Trophoblast cell (in vitro differentiated cells and primary cell): ENCODE measurements around the gene IPO11.

Experiments used
- DNase-seq, 2 donors: peaks; one replicate each; pipeline ENCODE4 v3.0.0-alpha.2; 2016
- H2AFZ ChIP-seq: 2 replicates; pipeline ENCODE4 v1.6.1; 2013; ENCODE audit warnings: low read length, moderate library complexity, mild to moderate bottlenecking; ENCODE audit not compliant: insufficient read depth, poor library complexity
- H2AK5ac ChIP-seq: 2 replicates; pipeline ENCODE4 v1.6.1; 2013; ENCODE audit warnings: mild to moderate bottlenecking, low read length
- H2BK120ac ChIP-seq: 2 replicates; pipeline ENCODE4 v1.6.1; 2013; ENCODE audit warnings: low read length, mild to moderate bottlenecking, moderate library complexity; ENCODE audit not compliant: insufficient read depth, poor library complexity
- H2BK12ac ChIP-seq: 2 replicates; pipeline ENCODE4 v1.6.1; 2013; ENCODE audit warnings: mild to moderate bottlenecking, low read length, moderate library complexity
- H2BK5ac ChIP-seq: 2 replicates; pipeline ENCODE4 v1.6.1; 2013; ENCODE audit warnings: low read length, low read depth, moderate library complexity, mild to moderate bottlenecking; ENCODE audit not compliant: poor library complexity
- H3K14ac ChIP-seq: 2 replicates; pipeline ENCODE4 v1.6.1; 2013; ENCODE audit warnings: mild to moderate bottlenecking, low read length
- H3K18ac ChIP-seq: 2 replicates; pipeline ENCODE4 v1.6.1; 2013; ENCODE audit warnings: mild to moderate bottlenecking, low read length
- H3K23ac ChIP-seq: 2 replicates; pipeline ENCODE4 v1.6.1; 2013; ENCODE audit warnings: low read length
- H3K27ac ChIP-seq: 2 replicates; pipeline ENCODE4 v1.5.1; 2013; ENCODE audit warnings: low read depth, mild to moderate bottlenecking, inconsistent platforms, low read length, moderate library complexity
- H3K27me3 ChIP-seq: 2 replicates; pipeline ENCODE4 v1.6.1; 2013; ENCODE audit warnings: inconsistent platforms, mild to moderate bottlenecking, low read length, moderate library complexity; ENCODE audit not compliant: insufficient read depth
- H3K36me3 ChIP-seq, 2 experiments: 1 replicate in 1 of 2; 2 replicates in 1 of 2; pipeline ENCODE4 v1.6.1; 2013; ENCODE audit warnings: low read length in 2 of 2, mild to moderate bottlenecking in 2 of 2, moderate library complexity in 1 of 2; ENCODE audit not compliant: insufficient read depth in 2 of 2, control insufficient read depth in 1 of 2
- H3K4ac ChIP-seq: 2 replicates; pipeline ENCODE4 v1.6.1; 2013; ENCODE audit warnings: low read depth, mild to moderate bottlenecking, low read length, moderate library complexity
- H3K4me1 ChIP-seq, 2 experiments: 1 replicate in 1 of 2; 2 replicates in 1 of 2; pipeline ENCODE4 v1.6.1; 2013; ENCODE audit warnings: low read length in 2 of 2, mild to moderate bottlenecking in 2 of 2, moderate library complexity in 1 of 2; ENCODE audit not compliant: insufficient read depth in 2 of 2, control insufficient read depth in 1 of 2
- H3K4me2 ChIP-seq: 2 replicates; pipeline ENCODE4 v1.6.1; 2013; ENCODE audit warnings: inconsistent platforms, mild to moderate bottlenecking, low read length, moderate library complexity
- H3K4me3 ChIP-seq: 2 replicates; pipeline ENCODE4 v1.5.1; 2013; ENCODE audit warnings: mild to moderate bottlenecking, low read depth, low read length, inconsistent platforms
- H3K79me1 ChIP-seq: one replicate; pipeline ENCODE4 v1.6.1; 2013; ENCODE audit warnings: low read length
- H3K79me2 ChIP-seq: 2 replicates; pipeline ENCODE4 v1.6.1; 2013; ENCODE audit warnings: low read length, mild to moderate bottlenecking; ENCODE audit not compliant: control insufficient read depth, insufficient read depth, poor library complexity
- H3K9ac ChIP-seq: 2 replicates; pipeline ENCODE4 v1.6.1; 2013; ENCODE audit warnings: mild to moderate bottlenecking, low read length
- H3K9me3 ChIP-seq: 2 replicates; pipeline ENCODE4 v1.6.1; 2013; ENCODE audit warnings: low read depth, mild to moderate bottlenecking, control low read depth, inconsistent platforms, low read length; ENCODE audit not compliant: insufficient read depth
- H4K12ac ChIP-seq: 2 replicates; pipeline ENCODE4 v1.6.1; 2013; ENCODE audit warnings: low read depth, mild to moderate bottlenecking, low read length, moderate library complexity
- H4K8ac ChIP-seq: 2 replicates; pipeline ENCODE4 v1.6.1; 2013; ENCODE audit warnings: low read depth, mild to moderate bottlenecking, low read length, moderate library complexity
- H4K91ac ChIP-seq: one replicate; pipeline ENCODE4 v1.6.1; 2013; ENCODE audit warnings: low read depth, mild to moderate bottlenecking, low read length, moderate library complexity
- WGBS: extraction: QIAGEN DNeasy Blood & Tissue Kit; methylation state at CpG from one replicate; pipeline ENCODE4 v1.1.7; 2013; ENCODE audit warnings: missing lambda C conversion rate; ENCODE audit not compliant: insufficient read length, insufficient coverage; ENCODE audit errors: extremely low coverage; 5-methylcytosine and 5-hydroxymethylcytosine counted together

Gene IPO11

GRCh38 chr5:62373382-62373781 is 39.2 kb upstream of the IPO11 start:
- H3K4me3 ChIP-seq = no peak overlapping the region
- H3K36me3 ChIP-seq = peaks cover 10 to 18% of the 10 kb centered on the region in 2 experiments
- H3K9me3 ChIP-seq = no peaks in the 10 kb centered on the region
- DNase-seq = no peak
- no peak overlapping the region for H2AK5ac ChIP-seq
- H3K14ac ChIP-seq = no peak overlapping the region
- no peaks in the 10 kb centered on the region for H3K79me2 ChIP-seq
- no CpG with 5 or more reads among the region's 3 CpGs for WGBS
- no peak overlapping the region for H2AFZ ChIP-seq
- no peak overlapping the region for H3K23ac ChIP-seq
- H2BK5ac ChIP-seq = no peak overlapping the region
- H3K4me2 ChIP-seq = no peak overlapping the region
- no peak overlapping the region for H2BK120ac ChIP-seq
- no peaks in the 10 kb centered on the region for H3K27me3 ChIP-seq
- no peak overlapping the region for H3K9ac ChIP-seq
- H3K4me1 ChIP-seq = no peaks in the 10 kb centered on the region
- H3K4ac ChIP-seq = no peak overlapping the region
- no peak overlapping the region for H4K91ac ChIP-seq
- no peak overlapping the region for H2BK12ac ChIP-seq
- H4K8ac ChIP-seq = no peak overlapping the region
- H4K12ac ChIP-seq = no peak overlapping the region
- H3K27ac ChIP-seq = no peak overlapping the region
- H3K18ac ChIP-seq = no peak overlapping the region
- H3K79me1 ChIP-seq = no peaks in the 10 kb centered on the region

- no peak overlapping the region for H4K8ac ChIP-seq
- H2BK12ac ChIP-seq = no peak overlapping the region
- no peaks in the 10 kb centered on the region for H3K27me3 ChIP-seq
- no peak overlapping the region for H2BK120ac ChIP-seq
- H3K9ac ChIP-seq = no peak overlapping the region
- H3K4me2 ChIP-seq = no peak overlapping the region
- no peak overlapping the region for H2AK5ac ChIP-seq
- H3K14ac ChIP-seq = no peak overlapping the region
- no peak overlapping the region for H3K27ac ChIP-seq
- H3K79me1 ChIP-seq = no peaks in the 10 kb centered on the region
- no peak for DNase-seq
- whole genome bisulfite sequencing = no CpG with 5 or more reads among the region's 1 CpG
- no peak overlapping the region for H4K91ac ChIP-seq
- H3K36me3 ChIP-seq = peaks cover 13 to 21% of the 10 kb centered on the region in 2 experiments
- no peaks in the 10 kb centered on the region for H3K4me1 ChIP-seq
- no peak overlapping the region for H3K4me3 ChIP-seq
- H4K12ac ChIP-seq = no peak overlapping the region
- H3K18ac ChIP-seq = no peak overlapping the region
- no peak overlapping the region for H2AFZ ChIP-seq
- no peak overlapping the region for H3K23ac ChIP-seq
- no peak overlapping the region for H3K4ac ChIP-seq
- H3K9me3 ChIP-seq = no peaks in the 10 kb centered on the region
- H2BK5ac ChIP-seq = no peak overlapping the region
- H3K79me2 ChIP-seq = no peaks in the 10 kb centered on the region
Measured at GRCh38 chr5:62374090-62374489, 38.5 kb upstream of the IPO11 start.

GRCh38 chr5:62375627-62376026 is 36.9 kb upstream of the IPO11 start:
- Histone ChIP-seq H3K23ac (no peak overlapping the region), H4K12ac (no peak overlapping the region), H2BK5ac (no peak overlapping the region), H4K8ac (no peak overlapping the region), H3K4me1 (no peaks in the 10 kb centered on the region), H3K9ac (no peak overlapping the region), H3K14ac (no peak overlapping the region), H3K79me2 (no peaks in the 10 kb centered on the region), H4K91ac (no peak overlapping the region), H3K4me3 (no peak overlapping the region), H3K79me1 (no peaks in the 10 kb centered on the region), H3K4me2 (no peak overlapping the region), H2AFZ (no peak overlapping the region), H3K27ac (no peak overlapping the region), H3K27me3 (no peaks in the 10 kb centered on the region), H2BK120ac (no peak overlapping the region), H2BK12ac (no peak overlapping the region), H3K9me3 (no peaks in the 10 kb centered on the region), H2AK5ac (no peak overlapping the region), H3K18ac (no peak overlapping the region), H3K4ac (no peak overlapping the region), H3K36me3 (peaks cover 22 to 27% of the 10 kb centered on the region in 2 experiments)
- DNase-seq = no peak

- WGBS = no CpG with 5 or more reads among the region's 3 CpGs
Measured at GRCh38 chr5:62376064-62376463, 36.5 kb upstream of the IPO11 start.

More at GRCh38 chr5:62376064-62376463, 36.5 kb upstream of the IPO11 start:
- DNase-seq = peak in 1 of 2 donors; percentile 46
- Histone ChIP-seq H2AFZ (no peak overlapping the region), H3K4me1 (no peaks in the 10 kb centered on the region), H2BK12ac (no peak overlapping the region), H3K36me3 (peaks cover 23 to 28% of the 10 kb centered on the region in 2 experiments), H4K91ac (no peak overlapping the region), H3K9ac (no peak overlapping the region), H4K8ac (no peak overlapping the region), H3K4me3 (no peak overlapping the region), H3K18ac (no peak overlapping the region), H3K14ac (no peak overlapping the region), H3K4me2 (no peak overlapping the region), H3K4ac (no peak overlapping the region), H3K23ac (no peak overlapping the region), H2BK120ac (no peak overlapping the region), H4K12ac (no peak overlapping the region), H3K79me1 (no peaks in the 10 kb centered on the region), H3K27ac (no peak overlapping the region), H2BK5ac (no peak overlapping the region), H2AK5ac (no peak overlapping the region), H3K79me2 (no peaks in the 10 kb centered on the region), H3K9me3 (no peaks in the 10 kb centered on the region), H3K27me3 (no peaks in the 10 kb centered on the region)
